Daoy (cell line): Measurements from ENCODE around the gene SMS. TPM values are rescaled to one million over a fixed set of nuclear protein-coding genes. Genes with fewer than 3 reads are reported as not detected.

ENCODE experiments used
- DNase-seq: peaks from one replicate; pipeline ENCODE4 v3.0.0-alpha.2; 2015; ENCODE audit warnings: low read depth
- total RNA-seq: library from RNA; depleted of rRNA; stranded (reverse); fragments of >200 nt; shearing (Covaris generic); gene quantifications from 2 replicates; pipeline ENCODE4 v1.2.3, GENCODE V29; 2014; rRNA removed

SMS gene
- total RNA-seq, 1 experiment from 2014 or later: 344 TPM

- DNase-seq: peak; percentile 44
Observed at GRCh38 chrX:22037911-22038537, 97.5 kb downstream of the SMS start.

GRCh38 chrX:22039541-22039940 is 99.0 kb downstream of the SMS start:
- DNase-seq: no peak

- no peak for DNase-seq
Observed at GRCh38 chrX:22040184-22040583, 99.7 kb downstream of the SMS start.

- DNase-seq: no peak
Observed at GRCh38 chrX:22041907-22042530, 101.5 kb downstream of the SMS start.

- no peak for DNase-seq
Observed at GRCh38 chrX:22043872-22044271, 103.4 kb downstream of the SMS start.

Other genes starting within 250 kb of the SMS start
- gene SMPX, start 182.6 kb upstream of the SMS start, total RNA-seq: not detected in 2 replicates
- gene MBTPS2, start 101.1 kb upstream of the SMS start, total RNA-seq: 5.2 and 5.5 TPM in 2 replicates
- 0.03 and 0.11 TPM in 2 replicates for gene YY2, start 84.7 kb upstream of the SMS start, total RNA-seq
- gene PHEX, start 91.6 kb downstream of the SMS start, total RNA-seq: 0.18 and 1.1 TPM in 2 replicates